ENCODE results near the gene DIABLO. TPM values are rescaled to one million over a fixed set of nuclear protein-coding genes. Genes with fewer than 3 reads are reported as not detected.

The DIABLO gene
- total RNA-seq, 1 experiment from 2014 or later = 69.6 TPM

DNA sequence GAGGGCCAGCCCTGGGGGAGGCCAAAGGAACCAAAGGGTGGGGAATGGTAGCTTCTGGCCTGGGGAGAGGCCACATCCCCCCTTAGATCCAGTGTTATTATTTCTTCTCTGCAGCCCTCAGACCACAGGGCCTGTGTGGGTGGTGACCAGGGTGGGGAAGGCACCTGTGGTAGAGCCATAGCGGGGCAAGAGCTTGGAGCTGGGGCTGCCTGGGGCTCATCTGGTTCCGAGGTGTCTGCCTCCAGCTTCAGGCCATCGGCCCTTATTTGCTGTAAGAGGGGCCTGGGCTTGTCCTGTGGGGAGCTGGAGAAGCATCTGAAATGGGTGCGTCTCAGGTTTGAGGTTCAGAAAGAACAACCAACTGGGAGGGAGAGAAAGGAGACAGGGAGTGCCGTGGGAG, 24.5 kb downstream of the DIABLO start:
- Mint-ChIP-seq H3K9me3 (ENCODE audit: unreplicated experiment) (no peaks in the 10 kb centered on the region), H3K27ac (ENCODE audit: low read depth, unreplicated experiment) (no peak overlapping the region), H3K4me3 (ENCODE audit: unreplicated experiment) (no peak overlapping the region), H3K4me1 (ENCODE audit: insufficient read depth, unreplicated experiment) (peaks cover 13% of the 10 kb centered on the region), H3K36me3 (ENCODE audit: insufficient read depth, unreplicated experiment) (peaks cover 19% of the 10 kb centered on the region), H3K27me3 (ENCODE audit: insufficient read depth, unreplicated experiment) (no peaks in the 10 kb centered on the region)
- DNase-seq (ENCODE audit: unreplicated experiment) = no peak
- intact Hi-C loops (cut with micrococcal nuclease) = no loop called here
- ChIA-PET POLR2A (interaction anchor here (0.7 to 0.9 kb wide), 2 partner anchors 11 to 17 kb away, joined by 3 read pairs; no protein-coding TSS in a partner anchor), CTCF (interaction anchor here (0.6 to 3.1 kb wide), 2 partner anchors 10 to 519 kb away, joined by 3 to 10 read pairs; no protein-coding TSS in a partner anchor)
- TF ChIP-seq, protein P1, sequence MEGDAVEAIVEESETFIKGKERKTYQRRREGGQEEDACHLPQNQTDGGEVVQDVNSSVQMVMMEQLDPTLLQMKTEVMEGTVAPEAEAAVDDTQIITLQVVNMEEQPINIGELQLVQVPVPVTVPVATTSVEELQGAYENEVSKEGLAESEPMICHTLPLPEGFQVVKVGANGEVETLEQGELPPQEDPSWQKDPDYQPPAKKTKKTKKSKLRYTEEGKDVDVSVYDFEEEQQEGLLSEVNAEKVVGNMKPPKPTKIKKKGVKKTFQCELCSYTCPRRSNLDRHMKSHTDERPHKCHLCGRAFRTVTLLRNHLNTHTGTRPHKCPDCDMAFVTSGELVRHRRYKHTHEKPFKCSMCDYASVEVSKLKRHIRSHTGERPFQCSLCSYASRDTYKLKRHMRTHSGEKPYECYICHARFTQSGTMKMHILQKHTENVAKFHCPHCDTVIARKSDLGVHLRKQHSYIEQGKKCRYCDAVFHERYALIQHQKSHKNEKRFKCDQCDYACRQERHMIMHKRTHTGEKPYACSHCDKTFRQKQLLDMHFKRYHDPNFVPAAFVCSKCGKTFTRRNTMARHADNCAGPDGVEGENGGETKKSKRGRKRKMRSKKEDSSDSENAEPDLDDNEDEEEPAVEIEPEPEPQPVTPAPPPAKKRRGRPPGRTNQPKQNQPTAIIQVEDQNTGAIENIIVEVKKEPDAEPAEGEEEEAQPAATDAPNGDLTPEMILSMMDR (IDR thresholded peaks at IDR 0.05; ENCODE audit: unreplicated experiment) = no peak
- BruUV-seq (replicated peaks) = no TSS peak

DNA sequence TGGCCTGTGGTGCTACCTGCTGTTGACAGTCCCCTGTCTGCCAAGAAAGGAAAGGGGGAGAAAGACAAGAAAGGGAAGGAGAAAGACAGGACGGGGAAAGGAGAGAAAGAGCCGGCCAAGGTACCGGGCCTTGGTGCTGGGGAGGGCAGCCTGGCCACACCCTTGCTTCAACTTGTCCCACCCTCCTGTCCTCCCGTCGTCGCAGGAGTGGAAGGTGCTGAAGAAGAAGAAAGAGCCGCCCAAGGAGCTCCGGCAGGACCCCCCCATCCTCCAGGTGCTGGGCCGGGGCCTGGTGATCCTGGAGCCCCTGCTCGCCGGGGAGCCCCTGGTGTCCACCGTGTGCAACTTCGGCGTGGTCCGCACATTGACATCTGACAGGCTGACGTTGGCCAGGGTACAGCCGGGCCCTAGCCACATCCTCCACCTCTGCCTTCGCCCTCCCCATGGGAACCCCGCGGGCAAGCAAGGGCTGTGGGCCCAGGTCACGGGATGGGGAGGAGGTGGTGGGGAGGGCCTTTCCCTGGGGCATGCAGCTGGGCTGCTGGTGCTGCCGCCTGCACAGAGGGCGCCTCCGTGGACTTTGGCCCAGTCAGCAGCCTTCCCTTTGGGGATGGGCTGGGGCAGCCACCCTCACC, 25.2 kb downstream of the DIABLO start:
- POLR2A ChIA-PET = no interaction called here

DNA sequence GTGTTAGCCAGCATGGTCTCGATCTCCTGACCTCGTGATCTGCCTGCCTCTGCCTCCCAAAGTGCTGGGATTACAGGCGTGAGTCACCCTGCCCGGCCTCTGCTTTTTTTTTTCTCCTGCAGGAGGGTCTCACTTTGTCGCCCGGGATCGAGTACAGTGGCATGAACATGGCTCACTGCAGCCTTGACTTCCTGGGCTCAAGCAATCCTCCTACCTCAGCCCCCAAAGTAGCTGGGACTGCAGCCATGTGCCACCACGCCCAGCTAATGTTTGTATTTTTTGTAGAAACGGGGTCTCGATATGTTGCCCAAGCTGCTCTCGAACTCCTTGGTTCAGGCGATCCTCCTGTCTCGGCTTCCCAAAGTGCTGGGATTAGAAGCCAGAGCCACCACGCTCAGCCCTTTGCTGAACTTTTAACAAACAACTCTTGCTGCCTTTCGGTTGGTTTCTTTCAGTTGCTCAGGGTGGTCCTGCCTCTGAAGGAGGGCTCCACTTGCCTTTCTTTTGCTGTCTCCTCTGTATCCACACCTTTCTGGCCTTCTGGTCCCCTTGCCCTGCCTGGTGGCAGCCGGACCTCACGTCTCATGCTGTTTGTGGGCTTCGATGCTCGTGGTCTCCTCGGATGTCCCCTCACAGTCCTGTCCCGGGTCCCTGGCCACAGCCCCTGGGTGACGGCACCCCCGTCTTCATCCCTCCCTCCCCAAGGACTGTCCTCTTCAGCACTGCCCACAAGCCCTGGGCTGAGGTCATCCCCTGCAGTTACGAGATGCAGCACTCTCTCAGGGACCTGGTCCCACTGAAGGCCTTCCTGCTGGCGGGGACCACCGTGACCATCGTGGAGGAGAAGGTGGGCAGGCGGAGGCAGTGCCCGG, 26.1 kb downstream of the DIABLO start:
- intact Hi-C loops (cut with micrococcal nuclease) = loop anchor here (10.0 kb wide), 1 partner anchor 405 kb away; the partner anchor contains the start of gene RHOF
- POLR2A ChIA-PET = no interaction called here
- H3K9me3 Mint-ChIP-seq (ENCODE audit: unreplicated experiment) = peaks cover 7% of the 10 kb centered on the region

More for the DNA sequence above, 25.2 kb downstream of the DIABLO start:
- peaks cover 4% of the 10 kb centered on the region for H3K9me3 Mint-ChIP-seq (ENCODE audit: unreplicated experiment)
- no TSS peak for BruUV-seq (replicated peaks)
- peaks cover 11% of the 10 kb centered on the region for H3K36me3 Mint-ChIP-seq (ENCODE audit: insufficient read depth, unreplicated experiment)
- no peak overlapping the region for H3K4me3 Mint-ChIP-seq (ENCODE audit: unreplicated experiment)
- no peaks in the 10 kb centered on the region for H3K27me3 Mint-ChIP-seq (ENCODE audit: insufficient read depth, unreplicated experiment)
- no peak for DNase-seq (ENCODE audit: unreplicated experiment)
- intact Hi-C loops (cut with micrococcal nuclease) = no loop called here
- H3K27ac Mint-ChIP-seq (ENCODE audit: low read depth, unreplicated experiment) = no peak overlapping the region
- CTCF ChIA-PET = interaction anchor here (0.6 to 3.1 kb wide), 2 partner anchors 10 to 518 kb away, joined by 3 to 10 read pairs; no protein-coding TSS in a partner anchor
- peaks cover 13% of the 10 kb centered on the region for H3K4me1 Mint-ChIP-seq (ENCODE audit: insufficient read depth, unreplicated experiment)
- TF ChIP-seq, protein P1 (IDR thresholded peaks at IDR 0.05; ENCODE audit: unreplicated experiment) = no peak

More for the DNA sequence above, 26.1 kb downstream of the DIABLO start:
- no peak for DNase-seq (ENCODE audit: unreplicated experiment)
- TF ChIP-seq, protein P1 (IDR thresholded peaks at IDR 0.05; ENCODE audit: unreplicated experiment) = no peak
- H3K27me3 Mint-ChIP-seq (ENCODE audit: insufficient read depth, unreplicated experiment) = no peaks in the 10 kb centered on the region
- CTCF ChIA-PET = no interaction called here
- no peak overlapping the region for H3K27ac Mint-ChIP-seq (ENCODE audit: low read depth, unreplicated experiment)
- no TSS peak for BruUV-seq (replicated peaks)
- H3K4me1 Mint-ChIP-seq (ENCODE audit: insufficient read depth, unreplicated experiment) = peaks cover 7% of the 10 kb centered on the region
- peaks cover 2% of the 10 kb centered on the region for H3K36me3 Mint-ChIP-seq (ENCODE audit: insufficient read depth, unreplicated experiment)
- no peak overlapping the region for H3K4me3 Mint-ChIP-seq (ENCODE audit: unreplicated experiment)

All from MCF 10A (cell line).